Suprapubic skin (tissue), 4 donors: ENCODE measurements around the gene USP3. TPM values are rescaled to one million over a fixed set of nuclear protein-coding genes. Genes with fewer than 3 reads are reported as not detected.
A peak's percentile ranks its signal among the peaks of the same experiment; 100 is the strongest.

Experiments used
- DNase-seq, 2 donors: peaks; one replicate each; pipeline ENCODE4 v3.0.0-alpha.2; 2019; ENCODE audit warnings: low spot score in 2 of 2
- H3K27ac ChIP-seq: fragments of 200-600 bp; sonication (generic); one replicate; pipeline ENCODE4 v1.5.1; 2019
- H3K27me3 ChIP-seq: fragments of 200-600 bp; sonication (generic); one replicate; pipeline ENCODE4 v1.5.1; 2019
- H3K36me3 ChIP-seq: fragments of 200-600 bp; sonication (generic); one replicate; pipeline ENCODE4 v1.5.1; 2019
- H3K4me1 ChIP-seq: fragments of 200-600 bp; sonication (generic); one replicate; pipeline ENCODE4 v1.5.1; 2019
- H3K4me3 ChIP-seq: fragments of 200-600 bp; sonication (generic); one replicate; pipeline ENCODE4 v1.5.1; 2019; ENCODE audit warnings: mild to moderate bottlenecking
- H3K9me3 ChIP-seq: fragments of 200-600 bp; sonication (generic); one replicate; pipeline ENCODE4 v1.5.1; 2019
- EP300 ChIP-seq: sonication (generic); formaldehyde crosslinking; IDR thresholded peaks from one replicate; pipeline ENCODE4 v1.6.1; 2017; ENCODE audit warnings: antibody characterized with exemption
- POLR2A ChIP-seq, 2 donors: fragments of 450-650 bp; IDR thresholded peaks; one replicate each; pipeline ENCODE4 v1.6.1; 2017; ENCODE audit warnings: antibody characterized with exemption in 2 of 2, mild to moderate bottlenecking in 2 of 2, moderate library complexity in 2 of 2
- POLR2AphosphoS5 ChIP-seq, 3 donors: sonication (generic); formaldehyde crosslinking; IDR thresholded peaks; one replicate each; pipeline ENCODE4 v1.6.1; 2017; ENCODE audit warnings: antibody characterized with exemption in 3 of 3
- WGBS: methylation state at CpG from one replicate; pipeline ENCODE4 v1.1.5; 2018; 5-methylcytosine and 5-hydroxymethylcytosine counted together
- total RNA-seq, 4 donors: library from RNA; depleted of rRNA; stranded (reverse); fragments of >200 nt; gene quantifications; one replicate each; pipeline ENCODE4 v1.1.0, GENCODE V29; 2016
- TF ChIP-seq, protein P1 (sequence below), 2 donors: fragments of 200-600 bp in 1 of 2; fragments of 450-650 bp in 1 of 2; sonication (generic) in 1 of 2; IDR thresholded peaks; one replicate each; pipeline ENCODE4 v1.5.1; 2016 to 2019; ENCODE audit warnings: antibody characterized with exemption in 2 of 2, mild to moderate bottlenecking in 1 of 2, moderate library complexity in 1 of 2

Gene USP3
- total RNA-seq, 4 donors from 2014 or later = 43.2 to 105 (median 48.0) TPM

DNA sequence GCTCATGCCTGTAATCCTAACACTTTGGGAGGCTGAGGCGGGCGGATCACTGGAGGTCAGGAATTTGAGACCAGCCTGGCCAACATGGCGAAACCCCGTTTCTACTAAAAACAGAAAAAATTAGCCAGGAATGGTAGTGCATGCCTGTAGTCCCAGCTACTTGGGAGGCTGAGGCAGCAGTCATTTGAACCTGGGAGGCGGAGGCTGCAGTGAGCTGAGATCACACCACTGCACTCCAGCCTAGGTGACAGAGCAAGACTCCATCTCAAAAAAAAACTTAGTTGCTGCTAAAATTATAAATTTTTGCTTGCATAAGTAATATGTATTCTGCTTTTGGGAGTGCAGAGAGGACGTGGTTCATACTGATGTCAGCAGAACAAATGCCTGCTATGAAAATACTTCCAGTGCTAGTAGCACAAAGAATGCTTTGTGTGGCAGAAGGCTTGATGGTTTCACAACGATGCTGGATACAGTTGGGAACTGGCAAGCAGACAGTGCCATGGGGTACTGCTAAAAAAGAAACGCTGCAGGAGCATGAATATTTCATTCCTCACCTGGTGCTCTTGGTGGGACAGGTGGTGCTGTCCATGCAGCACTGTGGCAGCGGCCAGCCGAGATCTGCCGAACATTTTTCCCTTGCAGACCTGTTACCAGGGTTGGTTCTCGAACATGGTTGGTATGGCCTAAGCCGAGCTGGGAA, 123.9 kb downstream of the USP3 start:
- no peak for DNase-seq
- Histone ChIP-seq H3K36me3 (peaks cover 95% of the 10 kb centered on the region), H3K4me3 (no peak overlapping the region), H3K4me1 (no peaks in the 10 kb centered on the region), H3K27me3 (no peaks in the 10 kb centered on the region), H3K27ac (peak overlapping the region; percentile 22), H3K9me3 (no peaks in the 10 kb centered on the region)
- no peak for TF ChIP-seq EP300
- no peak for TF ChIP-seq POLR2AphosphoS5 (IDR thresholded peaks at IDR 0.05)
- no peak for TF ChIP-seq POLR2A (IDR thresholded peaks at IDR 0.05)
- TF ChIP-seq, protein P1, sequence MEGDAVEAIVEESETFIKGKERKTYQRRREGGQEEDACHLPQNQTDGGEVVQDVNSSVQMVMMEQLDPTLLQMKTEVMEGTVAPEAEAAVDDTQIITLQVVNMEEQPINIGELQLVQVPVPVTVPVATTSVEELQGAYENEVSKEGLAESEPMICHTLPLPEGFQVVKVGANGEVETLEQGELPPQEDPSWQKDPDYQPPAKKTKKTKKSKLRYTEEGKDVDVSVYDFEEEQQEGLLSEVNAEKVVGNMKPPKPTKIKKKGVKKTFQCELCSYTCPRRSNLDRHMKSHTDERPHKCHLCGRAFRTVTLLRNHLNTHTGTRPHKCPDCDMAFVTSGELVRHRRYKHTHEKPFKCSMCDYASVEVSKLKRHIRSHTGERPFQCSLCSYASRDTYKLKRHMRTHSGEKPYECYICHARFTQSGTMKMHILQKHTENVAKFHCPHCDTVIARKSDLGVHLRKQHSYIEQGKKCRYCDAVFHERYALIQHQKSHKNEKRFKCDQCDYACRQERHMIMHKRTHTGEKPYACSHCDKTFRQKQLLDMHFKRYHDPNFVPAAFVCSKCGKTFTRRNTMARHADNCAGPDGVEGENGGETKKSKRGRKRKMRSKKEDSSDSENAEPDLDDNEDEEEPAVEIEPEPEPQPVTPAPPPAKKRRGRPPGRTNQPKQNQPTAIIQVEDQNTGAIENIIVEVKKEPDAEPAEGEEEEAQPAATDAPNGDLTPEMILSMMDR (IDR thresholded peaks at IDR 0.05) = no peak
- 82% methylated on average over 13 of the region's 13 CpGs for WGBS

DNA sequence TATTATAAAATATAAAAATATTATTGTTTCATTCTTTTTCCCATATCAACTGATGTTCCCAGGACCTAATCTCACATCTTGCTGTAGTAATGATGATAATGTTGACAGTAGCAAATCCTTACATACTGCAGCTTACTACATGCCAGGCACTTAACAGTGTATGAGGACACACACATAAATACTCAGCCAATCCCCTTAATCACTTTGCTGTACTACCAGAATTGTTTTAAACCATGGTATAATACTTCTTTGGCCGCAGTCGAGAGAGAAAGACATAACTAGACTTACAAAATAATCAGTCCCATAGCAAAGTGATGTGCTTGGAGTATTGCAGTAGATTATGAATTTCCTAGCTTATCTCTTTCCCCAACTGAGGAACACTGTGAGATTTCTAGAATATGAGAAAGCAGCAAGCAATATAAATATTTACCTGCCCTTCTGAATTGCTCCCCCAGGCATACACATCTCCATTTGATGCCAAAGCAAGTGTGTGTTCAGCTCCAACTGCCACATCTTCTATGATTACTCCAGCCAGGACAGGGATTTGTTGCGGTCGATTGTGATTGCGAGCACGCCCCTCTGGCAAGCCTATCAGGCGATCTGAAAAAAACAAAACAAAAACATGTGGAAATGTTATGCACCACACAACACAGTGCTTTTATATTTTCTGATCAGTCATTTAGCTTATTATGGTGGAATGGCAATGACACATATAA, 125.8 kb downstream of the USP3 start:
- no peak for DNase-seq
- H3K27me3 ChIP-seq = no peaks in the 10 kb centered on the region
- peaks cover 96% of the 10 kb centered on the region for H3K36me3 ChIP-seq
- whole genome bisulfite sequencing = 68% methylated on average over 7 of the region's 7 CpGs
- H3K4me1 ChIP-seq = no peaks in the 10 kb centered on the region
- no peak overlapping the region for H3K27ac ChIP-seq
- TF ChIP-seq, protein P1 (IDR thresholded peaks at IDR 0.05) = no peak
- no peak for TF ChIP-seq POLR2A (IDR thresholded peaks at IDR 0.05)
- H3K4me3 ChIP-seq = no peak overlapping the region
- H3K9me3 ChIP-seq = no peaks in the 10 kb centered on the region

DNA sequence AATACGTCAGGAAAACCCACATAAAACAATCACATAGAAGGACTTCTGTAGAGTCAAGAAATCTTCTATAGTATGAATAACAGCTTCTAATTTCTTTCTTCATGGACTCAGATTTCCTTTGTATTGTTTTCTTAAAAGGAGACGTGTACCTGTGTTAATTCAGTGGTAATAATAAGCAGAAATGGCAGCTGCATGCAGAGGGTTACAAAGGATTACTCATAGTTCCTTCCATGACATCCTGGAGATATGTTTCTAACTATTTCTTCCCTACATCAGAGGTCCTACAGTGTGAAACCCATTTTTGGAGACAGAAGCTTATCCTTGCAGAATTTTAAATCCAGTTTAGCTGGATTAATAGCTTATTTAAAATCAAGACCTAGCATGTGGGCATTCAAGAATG, 128.9 kb downstream of the USP3 start:
- no peak overlapping the region for H3K27ac ChIP-seq
- WGBS = 88% methylated on average over 2 of the region's 2 CpGs
- H3K4me3 ChIP-seq = no peak overlapping the region
- no peaks in the 10 kb centered on the region for H3K4me1 ChIP-seq
- H3K9me3 ChIP-seq = no peaks in the 10 kb centered on the region
- H3K27me3 ChIP-seq = no peaks in the 10 kb centered on the region
- H3K36me3 ChIP-seq = peaks cover 97% of the 10 kb centered on the region
- no peak for DNase-seq
- TF ChIP-seq, protein P1 (IDR thresholded peaks at IDR 0.05) = no peak
- no peak for TF ChIP-seq POLR2AphosphoS5 (IDR thresholded peaks at IDR 0.05)
- no peak for TF ChIP-seq EP300
- no peak for TF ChIP-seq POLR2A (IDR thresholded peaks at IDR 0.05)

DNA sequence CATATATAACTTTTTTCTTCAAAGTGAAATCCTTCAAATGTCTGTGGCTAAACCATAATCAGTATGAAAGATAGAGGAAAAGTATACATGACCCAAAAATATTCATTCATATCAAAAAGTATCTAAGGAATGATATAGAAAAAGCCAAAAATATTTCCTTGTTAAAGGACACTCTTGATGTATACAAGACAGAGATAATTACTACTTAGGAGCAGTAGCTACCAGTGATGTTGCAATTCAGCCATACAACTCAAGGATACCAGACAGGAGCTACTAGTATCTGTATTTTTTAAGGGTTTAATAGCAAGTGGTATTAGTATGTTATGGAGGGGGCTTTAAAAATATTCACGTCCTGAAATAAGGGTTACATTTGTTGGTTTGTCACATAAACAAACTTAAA, 129.8 kb downstream of the USP3 start:
- Histone ChIP-seq H3K4me1 (no peaks in the 10 kb centered on the region), H3K36me3 (peaks cover 97% of the 10 kb centered on the region), H3K27ac (no peak overlapping the region), H3K4me3 (no peak overlapping the region), H3K9me3 (no peaks in the 10 kb centered on the region), H3K27me3 (no peaks in the 10 kb centered on the region)
- 93% methylated on average over 1 of the region's 1 CpG for WGBS
- no peak for DNase-seq
- TF ChIP-seq, protein P1 (IDR thresholded peaks at IDR 0.05) = no peak

DNA sequence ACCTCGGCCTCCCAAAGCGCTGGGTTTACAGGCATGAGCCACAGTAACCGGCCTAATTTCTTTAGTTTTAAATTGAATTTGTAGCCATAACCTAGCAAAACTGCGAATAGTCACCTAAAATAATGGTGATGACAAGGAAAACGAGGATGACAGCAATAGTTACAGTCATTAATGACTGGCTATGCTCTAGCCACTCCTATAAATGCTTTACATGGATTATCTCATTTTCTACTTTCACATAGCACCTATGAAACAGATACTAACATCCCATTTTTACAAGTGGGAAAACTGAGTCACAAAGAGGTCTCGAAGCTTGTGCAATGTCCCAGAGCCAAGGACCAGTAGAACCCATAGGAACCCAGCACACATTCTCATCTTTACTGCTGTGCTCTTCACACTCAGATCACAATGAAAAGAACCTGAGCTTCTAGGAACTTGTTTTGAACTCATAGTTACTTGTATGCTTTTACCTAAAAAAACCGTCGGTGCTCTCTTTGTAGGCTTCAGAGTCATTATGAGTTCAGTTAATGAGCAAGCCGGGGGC, 132.2 kb downstream of the USP3 start:
- peaks cover 97% of the 10 kb centered on the region for H3K36me3 ChIP-seq
- H3K4me3 ChIP-seq = no peak overlapping the region
- no peaks in the 10 kb centered on the region for H3K4me1 ChIP-seq
- TF ChIP-seq, protein P1 (IDR thresholded peaks at IDR 0.05) = no peak
- TF ChIP-seq EP300 = no peak
- no peak for TF ChIP-seq POLR2AphosphoS5 (IDR thresholded peaks at IDR 0.05)
- TF ChIP-seq POLR2A (IDR thresholded peaks at IDR 0.05) = no peak
- 95% methylated on average over 9 of the region's 9 CpGs for WGBS
- H3K9me3 ChIP-seq = no peaks in the 10 kb centered on the region
- no peaks in the 10 kb centered on the region for H3K27me3 ChIP-seq
- DNase-seq = no peak
- no peak overlapping the region for H3K27ac ChIP-seq
